ENCODE results near the gene LRBA.

LRBA gene

DNA sequence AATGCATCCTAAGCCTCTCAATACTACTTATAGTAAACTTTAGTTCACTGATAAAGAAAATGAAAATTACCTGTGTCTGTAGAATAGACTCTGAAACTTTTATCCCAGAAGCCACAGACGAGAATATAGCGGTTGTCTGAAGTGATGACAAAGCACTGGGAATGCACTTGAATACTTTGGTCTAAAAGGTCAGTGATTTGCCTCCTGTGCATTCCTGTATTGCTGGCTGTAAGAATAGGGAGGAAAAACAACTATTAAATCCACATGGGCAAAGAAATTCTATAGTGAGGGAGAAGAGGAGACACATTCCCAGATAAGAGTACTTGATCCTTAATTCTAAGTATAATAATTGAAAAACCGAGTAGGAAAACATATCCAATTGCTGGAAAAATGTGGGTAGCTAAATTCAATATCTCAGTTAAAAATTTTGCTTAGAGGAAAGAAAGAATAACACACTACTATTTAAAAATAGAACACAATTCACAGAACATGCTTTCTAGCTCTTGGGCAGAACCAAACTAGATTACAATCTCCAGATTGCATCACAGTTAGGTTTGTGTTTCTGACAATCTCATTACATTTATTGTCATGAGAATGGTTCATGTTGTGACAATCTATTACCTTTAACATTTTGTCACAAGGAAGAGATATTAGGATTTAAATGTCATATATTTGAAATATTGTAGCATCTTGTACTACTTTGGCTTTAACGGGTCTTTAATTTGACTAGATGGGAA, 704.8 kb downstream of the LRBA start:
- TF ChIP-seq, protein P1, sequence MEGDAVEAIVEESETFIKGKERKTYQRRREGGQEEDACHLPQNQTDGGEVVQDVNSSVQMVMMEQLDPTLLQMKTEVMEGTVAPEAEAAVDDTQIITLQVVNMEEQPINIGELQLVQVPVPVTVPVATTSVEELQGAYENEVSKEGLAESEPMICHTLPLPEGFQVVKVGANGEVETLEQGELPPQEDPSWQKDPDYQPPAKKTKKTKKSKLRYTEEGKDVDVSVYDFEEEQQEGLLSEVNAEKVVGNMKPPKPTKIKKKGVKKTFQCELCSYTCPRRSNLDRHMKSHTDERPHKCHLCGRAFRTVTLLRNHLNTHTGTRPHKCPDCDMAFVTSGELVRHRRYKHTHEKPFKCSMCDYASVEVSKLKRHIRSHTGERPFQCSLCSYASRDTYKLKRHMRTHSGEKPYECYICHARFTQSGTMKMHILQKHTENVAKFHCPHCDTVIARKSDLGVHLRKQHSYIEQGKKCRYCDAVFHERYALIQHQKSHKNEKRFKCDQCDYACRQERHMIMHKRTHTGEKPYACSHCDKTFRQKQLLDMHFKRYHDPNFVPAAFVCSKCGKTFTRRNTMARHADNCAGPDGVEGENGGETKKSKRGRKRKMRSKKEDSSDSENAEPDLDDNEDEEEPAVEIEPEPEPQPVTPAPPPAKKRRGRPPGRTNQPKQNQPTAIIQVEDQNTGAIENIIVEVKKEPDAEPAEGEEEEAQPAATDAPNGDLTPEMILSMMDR (IDR thresholded peaks at IDR 0.05; ENCODE audit: low read depth, low read length, missing control alignments), result no peak
- peak; percentile 30 for DNase-seq (ENCODE audit: extremely low read depth, low read depth)
- H3K4me3 ChIP-seq (replicated peaks; ENCODE audit: low read depth, low read length), result no peak overlapping the region

GRCh38 chr4:150308824-150309472, 706.1 kb downstream of the LRBA start:
- no peak overlapping the region for H3K4me3 ChIP-seq (replicated peaks; ENCODE audit: low read depth, low read length)
- TF ChIP-seq, protein P1 (IDR thresholded peaks at IDR 0.05; ENCODE audit: low read depth, low read length, missing control alignments), result no peak
- DNase-seq (ENCODE audit: extremely low read depth, low read depth), result no peak

DNA sequence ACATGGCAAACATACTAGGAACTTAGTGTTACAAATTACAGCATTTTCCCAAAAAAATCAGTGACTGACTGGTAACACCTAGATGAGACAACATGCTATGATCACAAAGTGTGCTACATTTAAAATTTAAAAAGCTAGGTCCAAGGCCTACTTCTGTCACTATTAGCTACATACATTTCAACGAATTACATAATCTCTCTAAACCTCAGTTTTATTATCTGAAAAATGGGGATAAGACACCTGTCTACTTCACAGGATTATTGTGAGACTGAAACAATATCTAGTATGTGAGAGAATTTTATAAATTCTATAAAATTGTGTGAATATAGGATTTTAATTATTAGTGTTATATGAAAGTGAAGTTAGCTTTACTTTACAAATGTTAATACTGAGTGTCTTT, 708.4 kb downstream of the LRBA start:
- TF ChIP-seq, protein P1 (IDR thresholded peaks at IDR 0.05; ENCODE audit: low read depth, low read length, missing control alignments), result no peak
- DNase-seq (ENCODE audit: extremely low read depth, low read depth), result no peak
- H3K4me3 ChIP-seq (replicated peaks; ENCODE audit: low read depth, low read length), result no peak overlapping the region

- peak; percentile 32 for DNase-seq (ENCODE audit: extremely low read depth, low read depth)
- TF ChIP-seq, protein P1 (IDR thresholded peaks at IDR 0.05; ENCODE audit: low read depth, low read length, missing control alignments), result no peak
Measured at GRCh38 chr4:150305995-150306394, 709.1 kb downstream of the LRBA start.

DNA sequence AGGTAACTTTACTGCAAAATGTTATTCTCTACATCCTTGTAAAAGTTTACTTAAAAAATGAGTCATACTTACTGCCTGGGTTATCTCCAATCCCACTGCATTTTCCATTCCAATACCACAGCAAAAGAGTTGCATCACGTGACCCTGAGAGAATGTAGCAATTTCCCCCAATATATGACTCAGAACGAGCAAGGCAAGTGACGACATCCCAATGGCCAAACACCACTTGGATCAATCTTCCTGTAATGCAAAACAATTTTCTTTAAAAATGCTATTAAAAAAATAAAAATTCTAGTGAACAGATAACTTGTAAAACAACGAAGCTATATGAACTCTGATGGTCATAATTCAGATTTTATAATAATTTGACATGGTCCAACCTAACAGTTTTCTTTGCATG, 712.5 kb downstream of the LRBA start:
- DNase-seq (ENCODE audit: extremely low read depth, low read depth), result peak; percentile 93
- TF ChIP-seq, protein P1 (IDR thresholded peaks at IDR 0.05; ENCODE audit: low read depth, low read length, missing control alignments), result no peak
- H3K4me3 ChIP-seq (replicated peaks; ENCODE audit: low read depth, low read length), result no peak overlapping the region

More at GRCh38 chr4:150305995-150306394, 709.1 kb downstream of the LRBA start:
- no peak overlapping the region for H3K4me3 ChIP-seq (replicated peaks; ENCODE audit: low read depth, low read length)

DNA sequence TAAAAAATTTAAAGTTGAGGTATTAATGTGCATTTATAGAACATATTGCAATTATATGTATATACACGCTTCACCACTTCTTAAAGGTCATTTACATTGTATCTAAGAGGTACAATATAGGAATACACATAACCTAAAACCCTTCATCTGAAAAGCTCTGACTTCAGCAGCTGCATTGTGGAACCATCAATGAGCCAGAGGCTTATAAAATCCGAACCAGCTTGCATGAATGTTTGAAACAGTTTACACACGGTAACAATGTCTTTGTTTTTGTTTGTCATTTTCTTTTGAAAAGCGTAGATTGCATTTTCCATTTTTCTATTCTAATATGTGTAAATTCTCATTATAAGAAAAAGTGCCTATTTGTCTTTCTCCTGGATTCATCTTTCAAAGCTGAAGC, 715.3 kb downstream of the LRBA start:
- TF ChIP-seq, protein P1 (IDR thresholded peaks at IDR 0.05; ENCODE audit: low read depth, low read length, missing control alignments), result no peak
- no peak overlapping the region for H3K4me3 ChIP-seq (replicated peaks; ENCODE audit: low read depth, low read length)
- DNase-seq (ENCODE audit: extremely low read depth, low read depth), result no peak
